Measurements from ENCODE around the gene HINT3.
"Not testable (repeated sequence)": the region's sequence is repeated elsewhere in the genome, so short reads cannot be mapped to it uniquely, and the experiment has no call there.

Gene HINT3

DNA sequence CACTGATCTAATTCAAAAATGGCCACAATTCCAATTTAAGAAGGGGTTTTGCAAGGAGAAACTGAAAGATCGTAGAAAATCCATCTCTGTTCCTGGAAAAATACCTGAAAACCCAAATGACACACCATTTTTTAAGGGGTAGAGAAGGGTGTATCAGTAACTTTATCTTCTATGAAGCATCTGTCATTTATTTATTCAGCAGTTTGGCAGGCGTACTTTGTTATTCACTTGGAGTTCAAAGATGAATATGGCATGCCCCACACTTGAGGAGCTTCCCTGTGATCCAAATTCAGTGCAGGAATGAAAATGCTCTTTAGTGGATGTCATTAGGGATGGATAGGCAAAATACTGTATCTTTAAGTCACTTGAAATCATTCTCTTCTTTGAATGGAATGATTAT, 7.2 kb downstream of the HINT3 start:
- DNase-seq = no peak

- DNase-seq = no peak
Measured at GRCh38 chr6:125966569-125966968, 10.0 kb downstream of the HINT3 start.

- no peak for DNase-seq
Measured at GRCh38 chr6:125968493-125968892, 11.9 kb downstream of the HINT3 start.

GRCh38 chr6:125970760-125971159, 14.2 kb downstream of the HINT3 start:
- no peak for DNase-seq

DNA sequence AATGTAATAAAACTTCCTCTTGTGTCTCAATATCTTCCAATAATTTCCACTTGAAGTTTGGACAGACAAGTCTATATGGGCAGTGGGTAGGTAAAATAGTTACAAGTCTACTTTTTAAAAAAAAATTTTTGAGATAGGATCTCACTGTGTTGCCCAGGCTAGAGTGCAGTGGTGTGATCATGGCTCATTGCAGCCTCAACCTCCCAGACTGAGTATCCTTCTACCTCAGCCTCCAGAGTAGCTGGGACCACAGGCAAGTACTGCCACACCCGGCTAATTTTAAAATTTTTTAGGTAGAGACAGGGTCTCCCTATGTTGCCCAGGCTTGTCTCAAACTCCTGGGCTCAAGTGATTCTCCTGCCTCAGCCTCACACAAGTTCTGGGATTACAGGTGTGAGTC, 15.9 kb downstream of the HINT3 start:
- not testable (repeated sequence) for DNase-seq

- peak; percentile 50 for DNase-seq
Measured at GRCh38 chr6:125974214-125974866, 17.8 kb downstream of the HINT3 start.

- DNase-seq = no peak
Measured at GRCh38 chr6:125979101-125979500, 22.5 kb downstream of the HINT3 start.

GRCh38 chr6:125981571-125982185, 25.1 kb downstream of the HINT3 start:
- no peak for DNase-seq

DNA sequence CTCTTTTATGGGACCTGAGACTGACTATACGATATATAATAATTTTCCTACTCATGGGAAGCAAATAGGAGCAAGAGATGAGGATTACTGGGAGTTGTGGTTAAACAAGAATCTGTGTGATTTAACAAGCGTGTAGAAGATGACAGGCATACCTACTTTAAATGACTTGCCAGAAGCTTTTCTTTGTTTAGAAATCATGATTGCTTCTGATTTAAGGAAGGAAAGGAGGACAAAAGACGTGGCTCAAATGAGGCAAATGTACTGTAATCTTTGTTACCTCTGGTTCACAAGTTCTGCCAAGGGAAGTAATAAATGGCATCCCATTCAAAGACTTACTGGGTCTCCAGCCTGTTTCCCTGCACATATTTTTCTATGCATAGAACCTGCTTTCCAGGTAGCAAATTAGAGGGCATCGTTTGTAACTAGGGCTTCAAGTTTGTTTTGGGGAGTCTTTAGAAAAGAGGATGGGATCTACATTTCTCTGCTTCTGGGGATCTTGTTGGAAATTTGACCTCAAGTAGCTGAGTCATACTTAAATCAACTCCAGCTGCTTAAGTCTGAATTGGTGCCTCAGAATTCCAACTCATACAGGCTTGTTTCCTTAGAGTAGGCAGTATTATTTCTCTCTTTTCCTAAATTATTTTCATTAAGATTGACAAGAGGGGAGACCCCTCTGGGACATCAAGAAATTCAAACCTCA, 26.8 kb downstream of the HINT3 start:
- no peak for DNase-seq

DNA sequence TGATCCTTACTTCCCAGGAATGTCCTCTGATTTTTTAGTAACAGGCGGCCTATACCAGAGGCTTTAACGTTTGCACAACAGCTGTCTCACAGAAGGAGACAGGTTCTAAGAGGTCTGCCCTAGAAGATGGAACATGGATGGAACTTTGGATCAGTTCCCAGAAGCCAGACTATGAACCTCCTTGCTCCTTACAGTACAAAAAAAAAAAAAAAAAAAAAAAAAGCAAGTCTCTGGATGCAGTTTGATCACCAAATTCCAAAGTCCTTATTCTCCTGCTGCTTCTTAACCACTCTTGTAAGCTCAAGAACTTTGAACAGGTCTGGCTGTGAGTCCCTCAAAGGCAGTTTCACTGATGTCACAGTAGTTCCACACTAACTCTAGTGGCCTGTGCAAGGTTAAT, 27.7 kb downstream of the HINT3 start:
- DNase-seq = no peak

GRCh38 chr6:125985522-125985921, 29.0 kb downstream of the HINT3 start:
- no peak for DNase-seq

DNA sequence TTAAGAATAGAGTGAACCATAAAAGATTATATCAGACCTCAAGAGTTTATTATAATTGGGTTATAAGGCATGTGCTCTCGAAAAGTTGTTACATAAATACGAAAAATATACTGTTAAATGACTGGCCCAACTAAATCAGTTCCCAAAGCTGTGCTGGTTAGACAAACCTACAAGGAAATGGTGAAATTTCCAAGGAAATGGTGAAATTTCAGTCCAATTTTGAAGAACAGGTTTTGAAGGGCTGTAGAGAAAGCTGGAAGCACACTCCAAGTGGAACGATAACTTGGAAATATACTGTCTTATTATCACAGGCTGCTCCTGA, 29.4 kb downstream of the HINT3 start:
- DNase-seq = no peak

- peak; percentile 97 for DNase-seq
Measured at GRCh38 chr6:125986301-125987025, 29.9 kb downstream of the HINT3 start, which contains the start of gene TRMT11. TSS of gene TRMT11 (plus strand) at chr6:125986540. CDS start at chr6:125986551, 11 bp downstream.

DNA sequence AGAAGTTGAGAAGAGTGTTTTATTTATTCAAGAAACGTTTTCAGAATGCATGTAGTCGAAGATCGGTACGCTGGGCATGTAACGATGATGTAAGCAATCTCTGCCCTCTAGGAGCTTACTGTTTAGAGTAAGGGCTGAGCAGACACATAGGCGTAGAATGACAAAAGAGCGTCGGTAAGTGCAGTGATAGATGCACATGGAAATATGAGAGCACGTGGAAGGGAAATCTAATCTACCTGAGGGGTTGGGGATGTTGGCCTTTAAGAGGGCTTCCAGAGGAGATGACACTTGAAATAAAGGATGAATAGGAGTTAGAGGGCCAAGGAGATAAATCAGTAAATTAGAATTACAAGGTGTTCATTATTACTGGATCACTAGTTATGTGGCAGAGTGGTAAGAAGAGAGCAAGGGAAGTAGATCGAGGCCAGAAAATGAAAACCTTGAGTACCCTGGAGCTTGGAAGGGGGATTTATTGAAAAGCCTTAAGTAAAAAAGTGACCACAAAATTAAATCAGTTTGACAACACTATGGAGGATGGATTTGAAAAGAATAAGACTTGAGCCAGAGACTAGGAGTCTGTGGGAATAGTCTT, 30.6 kb downstream of the HINT3 start:
- no peak for DNase-seq

DNA sequence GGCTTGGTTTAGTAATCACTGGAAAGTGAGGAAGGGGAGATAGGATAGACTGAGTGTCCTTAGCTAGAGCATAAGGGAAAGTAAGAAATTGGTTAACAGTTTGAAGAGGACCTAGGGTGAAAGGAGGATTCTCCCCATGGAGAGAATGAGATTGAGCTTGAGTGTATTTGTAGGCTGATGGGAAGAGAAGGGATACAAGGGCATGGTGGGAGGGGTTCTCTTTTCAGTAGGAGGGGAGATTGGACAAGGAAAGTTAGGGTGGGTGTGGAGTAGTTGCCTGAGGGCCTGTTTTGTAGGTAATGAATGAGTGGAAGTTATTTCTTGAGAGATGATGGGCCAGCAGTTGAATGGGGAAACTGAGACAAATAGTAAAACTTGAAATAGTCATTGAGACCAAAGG, 31.7 kb downstream of the HINT3 start:
- DNase-seq = no peak

- DNase-seq = no peak
Measured at GRCh38 chr6:125989631-125990030, 33.1 kb downstream of the HINT3 start.

- DNase-seq = no peak
Measured at GRCh38 chr6:125991653-125992052, 35.1 kb downstream of the HINT3 start.

DNA sequence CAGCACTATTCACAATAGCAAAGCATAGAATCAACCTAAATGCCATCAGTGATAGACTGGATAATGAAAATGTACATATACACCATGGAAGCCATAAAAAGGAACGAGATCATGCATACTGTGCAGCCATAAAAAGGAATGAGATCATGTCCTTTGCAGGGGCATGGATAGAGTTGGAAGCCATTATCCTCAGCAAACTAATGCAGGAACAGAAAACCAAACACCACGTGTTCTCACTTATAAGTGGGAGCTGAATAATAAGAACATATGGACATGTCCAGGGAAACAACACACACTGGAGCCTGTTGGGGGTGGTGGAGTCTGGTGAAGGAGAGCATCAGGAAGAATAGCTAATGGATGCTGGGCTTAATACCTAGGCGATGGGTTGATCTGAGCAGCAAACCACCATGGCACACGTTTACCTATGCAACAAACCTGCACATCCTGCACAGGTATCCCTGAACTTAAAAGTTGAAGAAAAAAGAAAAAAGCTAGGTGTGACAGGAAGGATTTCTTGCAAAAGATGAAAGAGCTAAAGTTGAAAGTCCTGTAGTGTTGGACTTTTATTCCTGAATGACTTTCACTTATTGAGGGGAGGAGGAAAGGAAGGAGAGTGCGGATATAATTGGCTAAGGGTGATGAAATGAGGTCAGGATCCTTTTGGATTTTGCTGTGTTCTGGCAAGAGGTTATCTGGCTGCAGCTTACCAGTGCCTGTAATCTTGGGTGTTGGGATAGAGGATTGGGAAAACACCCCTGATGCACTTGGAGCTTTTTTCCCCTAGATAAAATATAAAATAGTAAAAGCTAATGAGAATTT, 38.3 kb downstream of the HINT3 start:
- peak; percentile 8 for DNase-seq

DNA sequence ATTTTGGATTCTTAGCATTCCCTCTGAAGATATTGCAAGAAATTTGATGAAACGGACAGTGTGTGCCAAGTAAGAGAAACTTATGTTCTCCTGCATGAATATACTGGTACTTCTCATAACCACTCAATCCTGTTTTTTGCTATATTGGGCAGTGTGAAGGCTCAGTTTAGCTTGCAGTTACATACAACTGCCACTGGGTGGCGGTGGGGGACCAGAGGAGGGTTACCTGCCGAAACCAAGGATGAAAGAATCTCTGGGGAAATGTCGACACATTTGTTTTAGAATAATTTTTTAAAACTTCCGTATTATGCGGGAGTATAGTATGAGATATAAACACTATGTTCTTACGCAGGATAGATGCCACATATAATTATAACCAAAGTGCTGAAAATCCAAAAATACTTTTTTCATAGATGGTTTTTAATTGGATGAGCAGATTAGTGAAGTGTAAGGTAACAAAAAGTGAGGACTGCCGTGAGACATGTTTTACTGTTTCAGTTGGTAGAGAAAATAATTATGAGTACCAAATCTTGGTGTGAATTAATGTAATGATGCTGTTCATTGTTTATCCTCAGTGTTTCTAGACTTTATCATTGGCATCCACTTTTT, 39.5 kb downstream of the HINT3 start:
- peak; percentile 75 for DNase-seq

DNA sequence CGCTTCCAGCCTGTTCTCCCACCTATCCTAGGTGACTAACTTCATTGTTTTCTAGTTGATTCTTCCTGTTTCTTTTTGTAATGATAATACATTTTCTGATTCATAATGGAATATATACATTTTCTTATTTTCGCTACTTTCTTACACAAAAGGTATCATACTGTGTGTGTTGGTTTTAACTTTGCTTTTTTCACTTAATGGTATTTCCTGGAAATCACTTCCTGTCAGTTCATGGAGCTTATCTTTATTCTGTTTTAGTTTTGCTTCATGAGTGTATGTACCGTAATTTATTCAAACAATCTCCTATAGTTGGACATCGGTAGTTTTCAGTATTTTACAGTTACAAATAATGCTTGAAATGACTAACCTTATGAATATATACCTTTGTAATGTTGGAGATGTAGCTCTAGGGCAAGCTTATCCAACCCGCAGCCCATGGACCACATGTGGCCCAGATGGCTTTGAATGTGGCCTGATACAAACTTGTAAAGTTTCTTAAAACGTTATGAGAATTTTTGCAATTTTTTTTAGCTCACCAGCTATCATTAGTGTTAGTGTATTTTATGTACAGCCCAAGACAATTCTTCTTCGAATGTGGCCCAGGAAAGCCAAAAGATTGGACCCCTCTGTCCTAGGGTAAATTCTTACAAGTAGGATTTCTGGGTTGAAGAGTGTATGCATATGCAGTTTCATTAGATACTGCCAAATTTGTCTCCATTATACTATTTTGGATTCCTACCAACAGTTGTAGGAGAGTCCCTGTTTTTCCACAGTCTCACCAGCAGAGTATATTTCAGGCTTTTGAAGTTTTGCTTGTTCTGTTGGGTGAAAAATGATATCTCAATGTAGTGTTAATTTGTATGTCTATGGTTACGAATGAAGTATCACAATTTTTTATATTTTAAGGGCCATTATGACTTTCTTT, 46.4 kb downstream of the HINT3 start:
- no peak for DNase-seq

DNA sequence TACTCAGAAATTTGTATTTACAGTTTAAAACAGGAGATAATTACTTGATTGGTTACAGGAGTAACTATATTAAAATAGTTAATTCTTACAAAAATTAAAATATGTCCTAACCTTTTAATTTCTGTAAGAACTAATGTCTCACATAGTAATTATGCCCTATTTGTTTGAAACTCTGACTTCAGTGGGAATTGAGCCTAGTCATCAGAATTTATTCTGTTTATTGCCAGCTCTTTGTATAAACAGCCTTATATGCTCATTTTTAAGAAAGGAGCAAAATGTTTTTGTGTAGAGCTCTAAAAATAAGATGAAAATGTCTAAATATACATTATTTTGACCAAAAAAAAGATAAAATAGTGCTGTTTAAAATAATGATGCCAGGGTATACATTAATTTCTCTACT, 51.2 kb downstream of the HINT3 start:
- no peak for DNase-seq
